Activated CD4-positive, alpha-beta T cell treated with anti-CD3 and anti-CD28 coated beads for 36 hours (primary cell): ENCODE results near the gene RPS4Y1. TPM values are rescaled to one million over a fixed set of nuclear protein-coding genes. Genes with fewer than 3 reads are reported as not detected.
"Not testable (repeated sequence)": the region's sequence is repeated elsewhere in the genome, so short reads cannot be mapped to it uniquely, and the experiment has no call there.

Experiments
- ATAC-seq: fragments of 200-7000 bp; cut with Tn5 transposase; one replicate; pipeline ENCODE4 v1.10.0; 2021; ENCODE audit warnings: mild to moderate bottlenecking, moderate library complexity
- CTCF ChIA-PET: fragments of 350-600 bp; sonication (Branson Sonifier 250); formaldehyde crosslinking; loops from one replicate; lab custom pipeline; 2021; ENCODE audit warnings: antibody characterized with exemption; lab: Charles Lee
- POLR2A ChIA-PET: fragments of 350-600 bp; sonication (Branson Sonifier 250); formaldehyde crosslinking; loops from one replicate; lab custom pipeline; 2021; ENCODE audit warnings: antibody characterized with exemption, inconsistent platforms; lab: Charles Lee
- DNase-seq: peaks from one replicate; pipeline ENCODE4 v3.0.0-alpha.2; 2020
- H3K27ac Mint-ChIP-seq: one replicate; pipeline ENCODE4 v1.8.0; 2021; ENCODE audit warnings: mixed read lengths
- H3K27me3 Mint-ChIP-seq: one replicate; pipeline ENCODE4 v1.8.0; 2021; ENCODE audit warnings: mixed read lengths
- H3K36me3 Mint-ChIP-seq: one replicate; pipeline ENCODE4 v1.8.0; 2021; ENCODE audit warnings: low read depth, mixed read lengths
- H3K4me1 Mint-ChIP-seq: one replicate; pipeline ENCODE4 v1.8.0; 2021; ENCODE audit warnings: mixed read lengths
- H3K4me3 Mint-ChIP-seq: one replicate; pipeline ENCODE4 v1.8.0; 2021; ENCODE audit warnings: mild to moderate bottlenecking, moderate library complexity, mixed read lengths
- H3K9me3 Mint-ChIP-seq: one replicate; pipeline ENCODE4 v1.8.0; 2021; ENCODE audit warnings: low read depth, mixed read lengths
- intact Hi-C, 2 experiments: fragments of 100-400 bp; cut with DNase I in 1 of 2; cut with micrococcal nuclease in 1 of 2; formaldehyde crosslinking; loops; one replicate each; pipeline versions ENCODE4 v1.14.2 to v1.15.1; 2022 to 2024; cut with DNase I, micrococcal nuclease
- total RNA-seq, 2 experiments: library from RNA; stranded (reverse); gene quantifications; one replicate each; pipeline ENCODE4 v1.2.3, GENCODE V29; 2021

The RPS4Y1 gene
- 100 to 1,000 TPM; 286 to 350 TPM for total RNA-seq

DNA sequence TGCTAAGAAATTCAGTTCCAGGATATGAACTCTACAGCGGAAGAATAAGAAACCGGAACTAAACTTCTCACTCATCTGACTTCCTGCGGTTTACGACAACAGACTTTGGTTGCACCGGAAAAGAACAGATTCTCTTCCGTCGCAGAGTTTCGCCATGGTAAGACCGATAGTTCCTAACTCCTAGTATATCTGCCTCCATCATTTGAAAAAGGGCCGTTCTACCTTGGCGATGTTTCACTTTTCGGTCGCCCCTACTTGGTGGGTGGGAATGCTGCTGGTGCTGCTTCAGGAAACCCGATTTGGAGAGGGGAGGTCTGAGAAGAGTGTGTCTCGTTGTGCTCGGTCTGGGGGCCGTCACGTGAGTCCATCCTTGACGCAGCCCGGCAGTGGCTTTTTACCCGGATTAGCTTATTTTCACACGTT lies at the start of gene RPS4Y1:
TSS of gene RPS4Y1 (plus strand) at position 132 of the 423 bp plus-strand sequence. CDS start at position 155, 23 bp downstream.
- Mint-ChIP-seq H3K36me3 (peaks cover 52% of the 10 kb centered on the region), H3K27ac (peak within 1 kb of the TSS; percentile 96), H3K27me3 (no peaks in the 10 kb centered on the region), H3K4me3 (peak within 1 kb of the TSS; percentile 82), H3K9me3 (no peaks in the 10 kb centered on the region), H3K4me1 (peaks cover 41% of the 10 kb centered on the region)
- ATAC-seq = peak; percentile 88
- ChIA-PET CTCF (no interaction called here), POLR2A (no interaction called here)
- peak; percentile 57 for DNase-seq
- intact Hi-C loops = loop anchor here (1.0 to 5.0 kb wide), 4 partner anchors 46 to 161 kb away; partner anchors contain the start of gene ZFY (in 1 of the 2)

DNA sequence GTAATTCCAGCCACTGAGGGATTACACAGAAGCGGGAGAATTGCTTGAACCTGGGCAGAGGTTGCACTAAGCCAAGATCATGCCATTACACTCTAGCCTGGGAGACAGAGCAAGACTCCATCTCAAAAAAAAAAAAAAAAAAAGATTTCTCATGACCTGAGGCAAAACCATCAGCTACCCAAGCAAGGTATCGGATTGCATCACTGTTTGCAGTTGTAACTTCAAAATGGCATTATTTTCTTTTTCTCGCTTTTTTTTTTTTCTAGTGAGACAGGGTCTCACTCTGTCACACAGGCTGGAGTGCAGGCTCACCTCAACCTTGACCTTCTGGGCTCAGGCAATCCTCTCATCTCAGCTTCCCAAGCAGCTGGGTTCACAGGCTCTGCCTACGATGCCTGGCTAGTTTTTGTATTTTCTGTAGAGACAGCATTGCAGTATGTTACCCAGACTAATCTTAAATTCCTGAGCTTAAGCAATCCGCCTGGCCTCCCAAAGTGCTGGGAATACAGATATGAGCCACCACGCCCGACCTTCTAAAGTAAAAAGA lies 44.4 kb upstream of the RPS4Y1 start:
- intact Hi-C loops = no loop called here
- no peaks in the 10 kb centered on the region for H3K4me1 Mint-ChIP-seq
- CTCF ChIA-PET = no interaction called here
- DNase-seq = no peak
- no peak overlapping the region for H3K4me3 Mint-ChIP-seq
- H3K27me3 Mint-ChIP-seq = no peaks in the 10 kb centered on the region
- H3K9me3 Mint-ChIP-seq = no peaks in the 10 kb centered on the region
- no peak for ATAC-seq
- POLR2A ChIA-PET = interaction anchor here (0.6 kb wide), 1 partner anchor 110 kb away, joined by 3 read pairs; no protein-coding TSS in a partner anchor
- H3K36me3 Mint-ChIP-seq = no peaks in the 10 kb centered on the region
- no peak overlapping the region for H3K27ac Mint-ChIP-seq

DNA sequence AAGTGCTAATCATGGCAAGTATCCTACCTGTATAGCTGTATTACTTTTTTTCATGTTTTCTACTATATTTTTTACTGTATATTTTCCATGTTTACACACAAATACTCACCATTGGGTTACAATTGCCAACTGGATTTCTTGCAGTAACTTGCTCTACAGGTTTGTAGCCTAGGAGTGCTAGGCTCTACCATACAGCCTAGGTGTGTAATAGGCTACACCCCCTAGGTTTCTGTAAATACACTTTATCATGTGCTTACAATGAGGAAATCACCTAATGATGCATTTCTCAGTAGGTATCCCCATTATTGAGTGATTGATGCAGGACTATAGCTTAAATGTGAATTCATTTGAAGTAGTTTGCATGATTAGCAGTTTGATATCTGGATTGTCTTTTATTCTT lies 43.4 kb upstream of the RPS4Y1 start:
- H3K27ac Mint-ChIP-seq = no peak overlapping the region
- ChIA-PET CTCF (no interaction called here), POLR2A (interaction anchor here (0.6 kb wide), 1 partner anchor 109 kb away, joined by 3 read pairs; no protein-coding TSS in a partner anchor)
- no peaks in the 10 kb centered on the region for H3K36me3 Mint-ChIP-seq
- intact Hi-C loops = no loop called here
- H3K4me3 Mint-ChIP-seq = no peak overlapping the region
- no peak for ATAC-seq
- DNase-seq = no peak
- no peaks in the 10 kb centered on the region for H3K27me3 Mint-ChIP-seq
- H3K4me1 Mint-ChIP-seq = peaks cover 4% of the 10 kb centered on the region
- H3K9me3 Mint-ChIP-seq = no peaks in the 10 kb centered on the region

GRCh38 chrY:2800246-2800645 lies 41.2 kb upstream of the RPS4Y1 start:
- no peak for DNase-seq
- Mint-ChIP-seq H3K4me3 (no peak overlapping the region), H3K9me3 (no peaks in the 10 kb centered on the region), H3K27ac (no peak overlapping the region), H3K27me3 (peaks cover 2% of the 10 kb centered on the region), H3K4me1 (peaks cover 4% of the 10 kb centered on the region), H3K36me3 (no peaks in the 10 kb centered on the region)
- ChIA-PET POLR2A (no interaction called here), CTCF (no interaction called here)
- ATAC-seq = no peak
- intact Hi-C loops = no loop called here

DNA sequence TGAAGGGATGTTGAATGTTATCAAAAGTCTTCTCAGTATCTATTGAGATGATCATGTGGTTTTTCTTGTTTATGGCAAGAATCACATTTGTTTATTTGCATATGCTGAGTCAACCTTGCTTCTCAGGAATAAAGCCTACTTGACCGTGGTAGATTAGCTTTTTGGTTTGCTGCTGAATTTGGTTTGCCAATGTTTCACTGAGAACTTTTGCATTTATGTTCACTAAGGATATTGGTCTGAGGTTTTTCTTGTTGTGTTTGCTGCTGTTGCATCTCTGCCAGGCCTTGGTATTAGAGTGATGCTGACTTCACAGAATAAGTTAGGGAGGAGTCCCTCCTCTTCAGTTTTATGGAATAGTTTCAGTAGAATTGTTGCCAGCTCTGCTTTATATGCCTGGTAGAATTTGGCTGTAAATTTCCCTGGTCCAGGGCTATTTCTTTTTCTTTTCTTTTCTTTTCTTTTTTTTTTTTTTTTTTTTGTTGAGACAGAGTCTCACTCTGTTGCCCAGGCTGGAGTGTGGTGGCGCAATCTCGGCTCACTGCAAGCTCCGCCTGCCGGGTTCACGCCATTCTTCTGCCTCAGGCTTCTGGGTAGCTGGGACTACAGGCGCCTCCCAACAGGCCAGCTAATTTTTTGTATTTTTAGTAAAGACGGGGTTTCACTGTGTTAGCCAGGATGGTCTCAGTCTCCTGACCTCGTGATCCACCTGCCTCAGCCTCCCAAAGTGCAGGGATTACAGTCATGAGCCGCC lies 24.1 kb upstream of the RPS4Y1 start:
- DNase-seq, ATAC-seq, POLR2A ChIA-PET, H3K27ac Mint-ChIP-seq, H3K9me3 Mint-ChIP-seq, intact Hi-C loops, CTCF ChIA-PET, H3K27me3 Mint-ChIP-seq, H3K4me3 Mint-ChIP-seq, H3K4me1 Mint-ChIP-seq, H3K36me3 Mint-ChIP-seq: not testable (repeated sequence)

GRCh38 chrY:2824471-2824870 lies 16.9 kb upstream of the RPS4Y1 start:
- Mint-ChIP-seq H3K36me3 (no peaks in the 10 kb centered on the region), H3K27ac (no peak overlapping the region), H3K27me3 (peaks cover 1% of the 10 kb centered on the region), H3K9me3 (no peaks in the 10 kb centered on the region), H3K4me3 (no peak overlapping the region), H3K4me1 (no peaks in the 10 kb centered on the region)
- ChIA-PET CTCF (no interaction called here), POLR2A (no interaction called here)
- ATAC-seq = no peak
- no peak for DNase-seq
- intact Hi-C loops = no loop called here

- no peak overlapping the region for H3K4me3 Mint-ChIP-seq
- ChIA-PET CTCF (no interaction called here), POLR2A (no interaction called here)
- no peaks in the 10 kb centered on the region for H3K4me1 Mint-ChIP-seq
- H3K9me3 Mint-ChIP-seq = no peaks in the 10 kb centered on the region
- no peak overlapping the region for H3K27ac Mint-ChIP-seq
- H3K27me3 Mint-ChIP-seq = peaks cover 13% of the 10 kb centered on the region
- intact Hi-C loops = no loop called here
- H3K36me3 Mint-ChIP-seq = no peaks in the 10 kb centered on the region
- DNase-seq (no peak), ATAC-seq (no peak)
Measured at GRCh38 chrY:2828497-2828896, 12.9 kb upstream of the RPS4Y1 start.

DNA sequence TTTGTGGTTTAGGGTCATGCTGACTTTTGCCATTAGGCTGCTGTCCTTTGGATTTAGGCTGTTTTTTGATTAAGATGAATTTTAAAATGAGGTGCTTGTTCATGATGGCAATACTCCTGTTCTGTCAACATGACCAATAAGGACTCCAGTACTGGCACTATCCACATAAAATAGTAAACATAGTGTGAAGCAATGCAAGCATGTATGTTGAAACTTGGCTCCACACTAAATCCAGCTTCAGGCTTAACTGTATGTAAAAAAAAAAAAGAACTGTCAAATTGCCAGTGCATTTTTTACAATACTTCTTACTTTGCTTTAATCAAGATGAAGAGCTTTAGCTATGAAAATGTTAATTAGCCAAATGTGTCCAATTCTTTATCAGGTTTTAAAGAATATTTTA lies 6.2 kb upstream of the RPS4Y1 start:
- intact Hi-C loops = no loop called here
- Mint-ChIP-seq H3K36me3 (no peaks in the 10 kb centered on the region), H3K9me3 (no peaks in the 10 kb centered on the region), H3K4me1 (no peaks in the 10 kb centered on the region), H3K27me3 (peaks cover 17% of the 10 kb centered on the region), H3K27ac (no peak overlapping the region), H3K4me3 (no peak overlapping the region)
- POLR2A ChIA-PET = interaction anchor here (0.7 kb wide), 1 partner anchor 40 kb away, joined by 6 read pairs; no protein-coding TSS in a partner anchor
- ATAC-seq = no peak
- CTCF ChIA-PET = interaction anchor here (0.7 kb wide), 1 partner anchor 27 kb away, joined by 4 read pairs; no protein-coding TSS in a partner anchor
- DNase-seq = no peak

GRCh38 chrY:2837078-2837477 lies 4.3 kb upstream of the RPS4Y1 start:
- intact Hi-C loops = no loop called here
- no peaks in the 10 kb centered on the region for H3K4me1 Mint-ChIP-seq
- no peaks in the 10 kb centered on the region for H3K9me3 Mint-ChIP-seq
- DNase-seq (no peak), ATAC-seq (no peak)
- peaks cover 9% of the 10 kb centered on the region for H3K36me3 Mint-ChIP-seq
- POLR2A ChIA-PET = no interaction called here
- H3K27me3 Mint-ChIP-seq = peaks cover 5% of the 10 kb centered on the region
- no peak overlapping the region for H3K27ac Mint-ChIP-seq
- CTCF ChIA-PET = no interaction called here
- no peak overlapping the region for H3K4me3 Mint-ChIP-seq

GRCh38 chrY:2837932-2838331 lies 3.5 kb upstream of the RPS4Y1 start:
- no peak for ATAC-seq
- no peak for DNase-seq
- Mint-ChIP-seq H3K27me3 (peaks cover 5% of the 10 kb centered on the region), H3K36me3 (peaks cover 17% of the 10 kb centered on the region), H3K4me1 (peaks cover 6% of the 10 kb centered on the region), H3K27ac (no peak overlapping the region), H3K4me3 (no peak overlapping the region), H3K9me3 (no peaks in the 10 kb centered on the region)
- POLR2A ChIA-PET = no interaction called here
- intact Hi-C loops = no loop called here
- CTCF ChIA-PET = no interaction called here

DNA sequence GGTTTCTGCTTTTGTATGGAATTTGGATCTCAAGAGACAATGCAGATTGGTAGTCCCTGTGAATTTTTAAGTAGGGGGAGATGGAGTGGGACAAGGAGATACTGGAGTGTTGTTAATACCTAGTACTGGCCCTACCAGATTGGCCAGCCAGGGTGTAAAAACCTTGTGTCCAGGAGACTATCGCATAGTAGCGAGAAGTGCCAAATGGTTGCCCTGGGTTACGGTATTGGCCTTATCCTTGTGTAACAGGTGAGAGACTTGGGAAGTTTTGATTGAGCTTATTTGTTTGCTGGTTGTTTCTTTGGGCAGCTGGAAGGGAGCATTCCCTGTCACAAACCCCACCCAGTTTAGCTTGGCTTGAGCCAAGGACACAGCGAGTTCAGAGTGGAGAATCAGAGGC lies 5.4 kb downstream of the RPS4Y1 start:
- H3K36me3 Mint-ChIP-seq = peaks cover 87% of the 10 kb centered on the region
- no peaks in the 10 kb centered on the region for H3K27me3 Mint-ChIP-seq
- peak overlapping the region; percentile 17 for H3K4me3 Mint-ChIP-seq
- peaks cover 82% of the 10 kb centered on the region for H3K4me1 Mint-ChIP-seq
- intact Hi-C loops = no loop called here
- peak overlapping the region; percentile 87 for H3K27ac Mint-ChIP-seq
- H3K9me3 Mint-ChIP-seq = no peaks in the 10 kb centered on the region
- ChIA-PET CTCF (no interaction called here), POLR2A (no interaction called here)
- DNase-seq (no peak), ATAC-seq (no peak)

DNA sequence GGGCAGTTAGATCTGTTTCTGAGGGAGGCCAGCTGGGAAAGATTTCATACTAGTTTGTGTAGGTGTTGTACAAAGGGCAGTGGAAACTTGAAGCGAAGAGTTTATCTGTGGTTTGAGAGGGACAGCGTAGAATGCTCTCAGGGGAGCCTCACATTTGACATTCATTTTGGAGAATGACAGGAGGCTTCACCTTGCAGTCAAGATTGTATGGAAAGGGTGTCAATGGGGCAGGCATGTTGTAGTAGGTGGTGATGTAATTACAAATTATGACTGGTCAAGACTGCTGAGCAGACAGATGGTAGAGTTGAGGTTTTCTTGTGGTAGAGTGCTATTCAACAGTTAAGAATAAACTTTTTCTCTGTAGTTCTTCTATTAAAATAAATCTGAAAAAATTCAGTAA lies 7.0 kb downstream of the RPS4Y1 start:
- ChIA-PET CTCF (no interaction called here), POLR2A (no interaction called here)
- ATAC-seq (peak; percentile 47), DNase-seq (no peak)
- H3K9me3 Mint-ChIP-seq = no peaks in the 10 kb centered on the region
- peaks cover 81% of the 10 kb centered on the region for H3K4me1 Mint-ChIP-seq
- H3K36me3 Mint-ChIP-seq = peaks cover 81% of the 10 kb centered on the region
- peak overlapping the region; percentile 49 for H3K4me3 Mint-ChIP-seq
- no peaks in the 10 kb centered on the region for H3K27me3 Mint-ChIP-seq
- intact Hi-C loops = no loop called here
- peak overlapping the region; percentile 84 for H3K27ac Mint-ChIP-seq
